ENCODE results near the gene NRXN3.

Gene NRXN3

DNA sequence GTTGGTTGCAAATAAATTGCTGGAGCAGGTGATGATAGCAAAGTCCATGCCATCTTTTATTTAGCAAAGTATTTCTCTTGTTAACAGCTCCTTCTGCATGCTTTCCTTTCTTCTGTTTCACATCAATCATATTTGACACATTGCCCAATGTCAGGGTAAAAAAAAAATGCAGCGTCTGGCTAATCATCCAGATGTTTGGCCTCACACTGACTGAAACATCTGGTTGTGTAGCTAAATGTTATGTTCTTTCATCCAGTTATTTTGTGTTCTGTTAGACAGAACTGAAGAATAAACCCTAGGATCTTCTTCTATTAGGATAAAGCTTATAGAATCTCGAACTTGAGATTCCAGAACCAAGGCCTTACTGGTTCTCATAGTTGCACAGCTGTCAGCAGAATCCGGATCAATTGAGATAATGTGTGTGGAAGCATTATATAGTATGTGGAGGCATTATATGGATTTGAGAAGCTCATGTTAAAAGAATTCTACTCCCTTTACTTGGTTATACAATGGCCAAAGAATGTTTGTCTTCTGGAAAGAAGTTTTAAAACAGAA, 1182.0 kb downstream of the NRXN3 start:
- H3K4me3 ChIP-seq (ENCODE audit: low read length) = no peak overlapping the region
- TF ChIP-seq, protein P1, sequence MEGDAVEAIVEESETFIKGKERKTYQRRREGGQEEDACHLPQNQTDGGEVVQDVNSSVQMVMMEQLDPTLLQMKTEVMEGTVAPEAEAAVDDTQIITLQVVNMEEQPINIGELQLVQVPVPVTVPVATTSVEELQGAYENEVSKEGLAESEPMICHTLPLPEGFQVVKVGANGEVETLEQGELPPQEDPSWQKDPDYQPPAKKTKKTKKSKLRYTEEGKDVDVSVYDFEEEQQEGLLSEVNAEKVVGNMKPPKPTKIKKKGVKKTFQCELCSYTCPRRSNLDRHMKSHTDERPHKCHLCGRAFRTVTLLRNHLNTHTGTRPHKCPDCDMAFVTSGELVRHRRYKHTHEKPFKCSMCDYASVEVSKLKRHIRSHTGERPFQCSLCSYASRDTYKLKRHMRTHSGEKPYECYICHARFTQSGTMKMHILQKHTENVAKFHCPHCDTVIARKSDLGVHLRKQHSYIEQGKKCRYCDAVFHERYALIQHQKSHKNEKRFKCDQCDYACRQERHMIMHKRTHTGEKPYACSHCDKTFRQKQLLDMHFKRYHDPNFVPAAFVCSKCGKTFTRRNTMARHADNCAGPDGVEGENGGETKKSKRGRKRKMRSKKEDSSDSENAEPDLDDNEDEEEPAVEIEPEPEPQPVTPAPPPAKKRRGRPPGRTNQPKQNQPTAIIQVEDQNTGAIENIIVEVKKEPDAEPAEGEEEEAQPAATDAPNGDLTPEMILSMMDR (conservative IDR thresholded peaks at IDR 0.05; ENCODE audit: low read depth, low read length) = no peak
- no peak for DNase-seq (ENCODE audit: low read depth)

DNA sequence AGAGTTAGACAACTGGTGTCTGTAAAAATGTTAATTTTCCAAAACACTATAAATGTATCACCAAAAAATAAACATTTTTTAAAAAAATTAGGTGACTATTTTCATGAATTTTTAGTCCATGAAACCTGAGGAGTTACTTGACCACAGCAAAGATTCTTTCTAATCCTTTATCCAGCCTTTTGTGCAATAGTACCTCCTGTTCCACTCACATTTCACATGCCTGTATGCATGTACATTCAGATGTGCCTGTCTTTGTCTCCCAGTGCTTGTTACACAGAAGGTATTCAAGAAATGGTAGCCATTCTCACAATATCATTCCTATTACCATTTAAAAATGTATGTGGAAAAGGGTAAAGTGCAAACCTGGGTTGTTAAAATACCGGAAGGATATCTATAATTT, 1184.2 kb downstream of the NRXN3 start:
- TF ChIP-seq, protein P1 (conservative IDR thresholded peaks at IDR 0.05; ENCODE audit: low read depth, low read length) = no peak
- H3K4me3 ChIP-seq (ENCODE audit: low read length) = no peak overlapping the region
- DNase-seq (ENCODE audit: low read depth) = no peak

DNA sequence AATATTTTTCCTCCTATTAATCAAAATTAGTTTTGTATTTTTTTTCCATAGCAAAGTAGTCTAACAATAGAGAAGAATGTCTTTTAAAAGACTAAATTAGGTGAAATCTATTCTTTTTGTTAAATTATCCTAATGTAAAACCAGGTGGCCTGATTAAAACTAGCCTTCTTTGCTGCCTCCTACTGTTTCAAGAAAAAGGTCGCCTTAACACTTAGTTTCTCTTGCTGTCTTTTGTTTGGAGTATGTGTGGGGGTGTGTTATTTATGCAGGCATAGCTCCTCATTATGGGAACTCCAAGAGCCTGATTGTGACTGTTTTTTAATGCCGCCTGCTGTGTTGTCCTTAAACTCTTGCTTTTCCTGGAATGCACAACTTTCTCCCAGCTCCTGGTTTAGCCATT, 1185.9 kb downstream of the NRXN3 start:
- no peak for DNase-seq (ENCODE audit: low read depth)
- no peak overlapping the region for H3K4me3 ChIP-seq (ENCODE audit: low read length)
- TF ChIP-seq, protein P1 (conservative IDR thresholded peaks at IDR 0.05; ENCODE audit: low read depth, low read length) = peak; percentile 30

DNA sequence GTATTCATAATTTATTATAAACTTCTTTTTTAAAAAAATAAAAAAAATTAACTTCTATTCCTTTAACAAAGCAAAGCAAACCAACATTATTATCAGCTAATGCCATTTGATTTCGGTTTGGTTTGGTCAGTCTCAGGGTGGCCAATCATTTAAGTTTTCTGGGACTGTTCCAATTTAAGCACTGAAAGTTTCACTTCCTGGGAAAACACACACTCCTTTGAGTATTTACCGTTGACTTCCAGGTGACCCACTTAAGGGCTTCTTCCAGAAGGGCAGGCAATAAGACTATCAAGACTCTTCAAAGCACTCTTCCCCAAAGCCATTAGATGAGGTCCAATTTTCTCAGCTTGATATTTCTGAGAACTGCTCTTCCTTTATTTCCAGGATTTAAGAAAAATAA, 1187.1 kb downstream of the NRXN3 start:
- no peak for DNase-seq (ENCODE audit: low read depth)
- TF ChIP-seq, protein P1 (conservative IDR thresholded peaks at IDR 0.05; ENCODE audit: low read depth, low read length) = no peak
- H3K4me3 ChIP-seq (ENCODE audit: low read length) = no peak overlapping the region

DNA sequence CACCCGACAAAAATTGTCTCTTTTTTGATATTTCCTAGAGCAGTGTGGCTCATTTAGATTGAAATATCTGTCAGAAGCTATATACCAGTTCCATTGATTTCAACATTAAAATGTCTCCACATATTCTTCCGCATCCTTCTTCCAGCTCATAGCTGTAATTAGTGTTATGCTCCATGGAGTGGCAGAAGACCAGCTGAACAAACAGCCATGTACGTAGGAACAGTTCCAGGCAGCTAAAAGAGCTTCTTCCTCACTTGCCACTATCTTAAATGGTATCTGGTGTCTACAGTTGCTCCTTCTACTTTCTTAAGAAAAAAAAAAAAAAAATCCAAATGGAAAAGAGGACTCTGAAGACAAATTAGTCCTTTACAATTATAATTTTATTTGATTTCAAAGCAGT, 1193.1 kb downstream of the NRXN3 start:
- DNase-seq (ENCODE audit: low read depth) = no peak
- H3K4me3 ChIP-seq (ENCODE audit: low read length) = no peak overlapping the region
- TF ChIP-seq, protein P1 (conservative IDR thresholded peaks at IDR 0.05; ENCODE audit: low read depth, low read length) = no peak

DNA sequence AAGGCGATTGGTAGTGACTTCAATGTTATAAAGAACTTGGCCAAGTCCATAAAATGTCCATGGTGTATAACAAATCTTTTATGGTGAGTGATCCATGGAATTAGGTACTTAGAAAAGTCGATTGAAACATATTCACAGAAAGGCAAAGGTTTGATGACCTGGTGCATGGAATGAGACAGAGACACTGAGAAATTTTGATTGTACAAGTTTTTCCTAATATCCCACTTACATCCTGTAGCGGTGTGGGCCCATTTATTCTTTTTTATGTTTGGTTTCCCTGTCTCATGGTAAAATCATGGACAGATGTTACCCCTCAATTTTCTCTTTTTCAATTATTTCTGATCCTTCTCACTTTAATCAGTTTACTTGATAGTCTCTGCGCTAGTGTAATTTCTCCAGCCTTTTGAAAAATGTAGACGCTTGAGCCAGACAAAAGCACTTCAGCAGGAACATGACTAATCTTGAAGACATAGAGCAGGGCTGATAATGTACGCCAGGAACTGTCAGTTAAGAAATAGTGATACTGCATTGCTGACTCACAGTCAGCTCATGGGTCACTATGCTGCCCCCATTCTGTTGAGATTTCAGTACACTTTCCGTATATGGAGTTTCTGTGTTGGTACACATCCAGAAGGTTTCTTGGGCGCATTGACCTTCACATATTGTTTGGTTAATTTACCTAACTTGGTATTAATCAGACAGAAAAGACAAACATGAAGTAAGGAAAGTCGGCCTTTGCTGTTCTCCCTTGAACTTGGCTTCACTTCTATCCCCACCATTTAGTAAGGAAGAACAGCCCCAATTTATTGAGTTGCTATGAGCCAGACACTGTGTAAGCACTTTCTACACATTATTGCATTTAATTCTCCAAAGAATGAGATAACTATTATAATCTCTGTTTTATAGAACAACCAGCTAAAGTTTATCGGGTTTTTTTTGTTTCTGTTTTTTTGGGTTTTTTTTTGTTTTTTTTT, 1199.5 kb downstream of the NRXN3 start:
- no peak overlapping the region for H3K4me3 ChIP-seq (ENCODE audit: low read length)
- TF ChIP-seq, protein P1 (conservative IDR thresholded peaks at IDR 0.05; ENCODE audit: low read depth, low read length) = peak; percentile 17
- DNase-seq (ENCODE audit: low read depth) = peak; percentile 72
